GM21825 (cell line): ENCODE data around the gene GGACT.

Experiments
- ATAC-seq: cut with Tn5 transposase; IDR thresholded peaks from one replicate; pipeline ENCODE4 v1.9.1; 2021; ENCODE audit warnings: mild to moderate bottlenecking, moderate library complexity; ENCODE audit not compliant: unreplicated experiment

Gene GGACT

GRCh38 chr13:100483139-100483538 lies 105.5 kb downstream of the GGACT start:
- no peak for ATAC-seq

- ATAC-seq, result no peak
Observed at GRCh38 chr13:100480676-100481075, 107.9 kb downstream of the GGACT start.
